HepG2 (cell line): ENCODE measurements around the gene SIVA1. TPM values are rescaled to one million over a fixed set of nuclear protein-coding genes. Genes with fewer than 3 reads are reported as not detected.

ENCODE experiments used
- AGO2 ChIP-seq: fragments of 200-400 bp; formaldehyde crosslinking; optimal IDR thresholded peaks from 2 replicates; pipeline ENCODE3; 2017; ENCODE audit warnings: mild to moderate bottlenecking, low read depth, low read length, moderate library complexity
- ARNT2 ChIP-seq: sonication (generic); formaldehyde crosslinking; IDR thresholded peaks from 2 replicates; pipeline ENCODE4 v1.8.0; 2022; ENCODE audit warnings: mild to moderate bottlenecking, low read depth, missing genetic modification reagents, moderate library complexity
- CENPX ChIP-seq: sonication (generic); formaldehyde crosslinking; IDR thresholded peaks from 2 replicates; pipeline ENCODE4 v1.9.0; 2021; ENCODE audit warnings: mild to moderate bottlenecking, missing genetic modification reagents, moderate library complexity
- HIC2 ChIP-seq: sonication (generic); formaldehyde crosslinking; IDR thresholded peaks from 2 replicates; pipeline ENCODE4 v1.9.0; 2022; ENCODE audit warnings: low read depth, missing genetic modification reagents
- KAT2B ChIP-seq: fragments of 150-350 bp; IDR thresholded peaks from 2 replicates; pipeline ENCODE4 v1.6.1; 2014; ENCODE audit warnings: low read depth, low read length, borderline replicate concordance
- MYC ChIP-seq: sonication (generic); formaldehyde crosslinking; IDR thresholded peaks from 2 replicates; pipeline ENCODE4 v1.9.0; 2021; ENCODE audit warnings: missing genetic modification reagents, borderline replicate concordance
- NFIC ChIP-seq: IDR thresholded peaks from 2 replicates; pipeline ENCODE4 v1.6.1; 2012; ENCODE audit warnings: mild to moderate bottlenecking, low read length, inconsistent platforms
- NKX3-1 ChIP-seq: sonication (generic); formaldehyde crosslinking; IDR thresholded peaks from 2 replicates; pipeline ENCODE4 v1.5.0; 2020; ENCODE audit warnings: missing genetic modification reagents
- POLR2A ChIP-seq, 2 experiments: IDR thresholded peaks; 2 replicates each; pipeline ENCODE4 v1.6.1; 2011; ENCODE audit warnings: low read depth in 2 of 2, low read length in 2 of 2, mild to moderate bottlenecking in 1 of 2, moderate library complexity in 1 of 2; ENCODE audit not compliant: insufficient read depth in 1 of 2
- POLR2G ChIP-seq: fragments of 200-400 bp; formaldehyde crosslinking; IDR thresholded peaks from 2 replicates; pipeline ENCODE4 v1.6.1; 2018; ENCODE audit warnings: mild to moderate bottlenecking, low read depth, low read length, moderate library complexity
- SOX6 ChIP-seq, 2 experiments: fragments of 450-650 bp in 1 of 2; sonication (generic) in 1 of 2; formaldehyde crosslinking in 1 of 2; IDR thresholded peaks; 2 replicates each; pipeline versions ENCODE4 v1.4.0 to v1.6.1; 2017 to 2020; ENCODE audit warnings: antibody characterized with exemption in 1 of 2, mild to moderate bottlenecking in 1 of 2, missing genetic modification reagents in 1 of 2
- YEATS4 ChIP-seq: sonication (generic); formaldehyde crosslinking; IDR thresholded peaks from 2 replicates; pipeline ENCODE4 v1.4.0; 2020; ENCODE audit warnings: missing genetic modification reagents, borderline replicate concordance
- ZFP90 ChIP-seq: sonication (generic); formaldehyde crosslinking; IDR thresholded peaks from 2 replicates; pipeline ENCODE4 v1.8.0; 2022; ENCODE audit warnings: missing genetic modification reagents, mild to moderate bottlenecking, inconsistent platforms, borderline replicate concordance
- ZNF263 ChIP-seq: sonication (generic); formaldehyde crosslinking; IDR thresholded peaks from 2 replicates; pipeline ENCODE4 v1.4.0; 2020; ENCODE audit warnings: missing genetic modification reagents
- ZNF3 ChIP-seq: IDR thresholded peaks from 2 replicates; pipeline ENCODE4 v1.7.0; 2017; ENCODE audit warnings: inconsistent platforms
- ZNF331 ChIP-seq: sonication (generic); formaldehyde crosslinking; IDR thresholded peaks from 2 replicates; pipeline ENCODE4 v1.4.0; 2020; ENCODE audit warnings: missing genetic modification reagents
- ZNF333 ChIP-seq: sonication (generic); formaldehyde crosslinking; IDR thresholded peaks from 2 replicates; pipeline ENCODE4 v1.4.0; 2020; ENCODE audit warnings: mild to moderate bottlenecking, missing genetic modification reagents, borderline replicate concordance
- ZNF484 ChIP-seq: sonication (generic); formaldehyde crosslinking; IDR thresholded peaks from 2 replicates; pipeline ENCODE4 v1.5.1; 2020; ENCODE audit warnings: mild to moderate bottlenecking, low read depth, missing genetic modification reagents, borderline replicate concordance
- ZNF761 ChIP-seq: sonication (generic); formaldehyde crosslinking; conservative IDR thresholded peaks from 2 replicates; pipeline ENCODE4 v1.4.0; 2020; ENCODE audit warnings: mild to moderate bottlenecking, missing genetic modification reagents
- ZNF775 ChIP-seq: sonication (generic); formaldehyde crosslinking; IDR thresholded peaks from 2 replicates; pipeline ENCODE4 v1.4.0; 2020; ENCODE audit warnings: missing genetic modification reagents, mild to moderate bottlenecking, moderate library complexity, borderline replicate concordance
- ZNF782 ChIP-seq: sonication (generic); formaldehyde crosslinking; IDR thresholded peaks from 2 replicates; pipeline ENCODE4 v1.4.0; 2020; ENCODE audit warnings: missing genetic modification reagents, mild to moderate bottlenecking, borderline replicate concordance
- polyA plus RNA-seq, 8 experiments: library from polyadenylated mRNA; depleted of rRNA in 3 of 8; stranded (reverse) in 7 of 8; unstranded in 1 of 8; fragments of >200 nt; fragmentation: Illumina TruSeq in 4 of 8; extraction: Trizol in 4 of 8; gene quantifications; 2 replicates each; pipeline versions ENCODE4 v1.2.1 to v1.2.3, GENCODE V29; 2011 to 2016; ENCODE audit warnings: low read depth in 4 of 8, missing spikeins in 1 of 8, mixed read lengths in 1 of 8; ENCODE audit not compliant: insufficient read depth in 1 of 8
- total RNA-seq, 5 experiments: library from RNA; depleted of rRNA; stranded (reverse); fragments of >200 nt; fragmentation: Illumina TruSeq; extraction: Trizol; gene quantifications; 2 replicates each; pipeline ENCODE4 v1.2.3, GENCODE V29; 2016; ENCODE audit warnings: low read depth in 1 of 5
- TF ChIP-seq, protein P1 (sequence below): IDR thresholded peaks from 2 replicates; pipeline ENCODE4 v1.4.0; 2020; ENCODE audit warnings: mild to moderate bottlenecking, missing genetic modification reagents
- TF ChIP-seq, protein P2 (sequence below): conservative IDR thresholded peaks from 2 replicates; pipeline ENCODE4 v1.6.1; 2018; ENCODE audit warnings: missing genetic modification reagents

The SIVA1 gene
- total and polyA plus RNA-seq, 2 of the 13 experiments (the other 11 are each of a cell fraction or from before 2014, with no cell fraction given): 123 to 186 TPM

- TF ChIP-seq, protein P1, sequence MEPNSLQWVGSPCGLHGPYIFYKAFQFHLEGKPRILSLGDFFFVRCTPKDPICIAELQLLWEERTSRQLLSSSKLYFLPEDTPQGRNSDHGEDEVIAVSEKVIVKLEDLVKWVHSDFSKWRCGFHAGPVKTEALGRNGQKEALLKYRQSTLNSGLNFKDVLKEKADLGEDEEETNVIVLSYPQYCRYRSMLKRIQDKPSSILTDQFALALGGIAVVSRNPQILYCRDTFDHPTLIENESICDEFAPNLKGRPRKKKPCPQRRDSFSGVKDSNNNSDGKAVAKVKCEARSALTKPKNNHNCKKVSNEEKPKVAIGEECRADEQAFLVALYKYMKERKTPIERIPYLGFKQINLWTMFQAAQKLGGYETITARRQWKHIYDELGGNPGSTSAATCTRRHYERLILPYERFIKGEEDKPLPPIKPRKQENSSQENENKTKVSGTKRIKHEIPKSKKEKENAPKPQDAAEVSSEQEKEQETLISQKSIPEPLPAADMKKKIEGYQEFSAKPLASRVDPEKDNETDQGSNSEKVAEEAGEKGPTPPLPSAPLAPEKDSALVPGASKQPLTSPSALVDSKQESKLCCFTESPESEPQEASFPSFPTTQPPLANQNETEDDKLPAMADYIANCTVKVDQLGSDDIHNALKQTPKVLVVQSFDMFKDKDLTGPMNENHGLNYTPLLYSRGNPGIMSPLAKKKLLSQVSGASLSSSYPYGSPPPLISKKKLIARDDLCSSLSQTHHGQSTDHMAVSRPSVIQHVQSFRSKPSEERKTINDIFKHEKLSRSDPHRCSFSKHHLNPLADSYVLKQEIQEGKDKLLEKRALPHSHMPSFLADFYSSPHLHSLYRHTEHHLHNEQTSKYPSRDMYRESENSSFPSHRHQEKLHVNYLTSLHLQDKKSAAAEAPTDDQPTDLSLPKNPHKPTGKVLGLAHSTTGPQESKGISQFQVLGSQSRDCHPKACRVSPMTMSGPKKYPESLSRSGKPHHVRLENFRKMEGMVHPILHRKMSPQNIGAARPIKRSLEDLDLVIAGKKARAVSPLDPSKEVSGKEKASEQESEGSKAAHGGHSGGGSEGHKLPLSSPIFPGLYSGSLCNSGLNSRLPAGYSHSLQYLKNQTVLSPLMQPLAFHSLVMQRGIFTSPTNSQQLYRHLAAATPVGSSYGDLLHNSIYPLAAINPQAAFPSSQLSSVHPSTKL: peak; percentile 75; the same call in 1 of the 2 replicates
- TF ChIP-seq HIC2 (CRISPR knock-in tag): peak; percentile 92
- no peak for TF ChIP-seq NFIC
- peak; percentile 95 for TF ChIP-seq YEATS4 (CRISPR knock-in tag)
- peak; percentile 78 for TF ChIP-seq POLR2G
- no peak for TF ChIP-seq SOX6 (IDR thresholded peaks at IDR 0.05)
- peak; percentile 46 for TF ChIP-seq SOX6 (CRISPR knock-in tag; IDR thresholded peaks at IDR 0.05)
- TF ChIP-seq KAT2B: no peak
- no peak for TF ChIP-seq CENPX
- peak; percentile 99 for TF ChIP-seq MYC (CRISPR knock-in tag)
- TF ChIP-seq, protein P2, sequence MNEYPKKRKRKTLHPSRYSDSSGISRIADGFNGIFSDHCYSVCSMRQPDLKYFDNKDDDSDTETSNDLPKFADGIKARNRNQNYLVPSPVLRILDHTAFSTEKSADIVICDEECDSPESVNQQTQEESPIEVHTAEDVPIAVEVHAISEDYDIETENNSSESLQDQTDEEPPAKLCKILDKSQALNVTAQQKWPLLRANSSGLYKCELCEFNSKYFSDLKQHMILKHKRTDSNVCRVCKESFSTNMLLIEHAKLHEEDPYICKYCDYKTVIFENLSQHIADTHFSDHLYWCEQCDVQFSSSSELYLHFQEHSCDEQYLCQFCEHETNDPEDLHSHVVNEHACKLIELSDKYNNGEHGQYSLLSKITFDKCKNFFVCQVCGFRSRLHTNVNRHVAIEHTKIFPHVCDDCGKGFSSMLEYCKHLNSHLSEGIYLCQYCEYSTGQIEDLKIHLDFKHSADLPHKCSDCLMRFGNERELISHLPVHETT: 0 out of 2 replicates have a peak, but pooled peaks have one; percentile 60
- peak; percentile 32; the same call in 1 of the 2 replicates for TF ChIP-seq ZNF331 (CRISPR knock-in tag)
- no peak for TF ChIP-seq NKX3-1 (CRISPR knock-in tag)
- TF ChIP-seq ZNF263 (CRISPR knock-in tag): peak; percentile 96
- TF ChIP-seq POLR2A (IDR thresholded peaks at IDR 0.05; ENCODE audit: insufficient read depth in 1 of 2, low read depth in 2 of 2, low read length in 2 of 2): peak in 1 of 2 experiments; percentile 65; a peak in 2 of 4 replicates
- peak; percentile 62; the same call in 1 of the 2 replicates for TF ChIP-seq ZNF484 (CRISPR knock-in tag)
- peak; percentile 23 for TF ChIP-seq AGO2
- peak; percentile 77; the same call in 1 of the 2 replicates for TF ChIP-seq ARNT2
- peak; percentile 79 for TF ChIP-seq ZNF782 (CRISPR knock-in tag)
- no peak for TF ChIP-seq ZNF3 (CRISPR knock-in tag)
- TF ChIP-seq ZFP90 (CRISPR knock-in tag): peak; percentile 0; the same call in 1 of the 2 replicates
- no peak; the same call in 1 of the 2 replicates for TF ChIP-seq ZNF761 (CRISPR knock-in tag)
- TF ChIP-seq ZNF775 (CRISPR knock-in tag): 0 out of 2 replicates have a peak, but pooled peaks have one; percentile 72
- peak; percentile 94; the same call in 1 of the 2 replicates for TF ChIP-seq ZNF333 (CRISPR knock-in tag)
Measured at GRCh38 chr14:104734991-104735779, 17.8 kb upstream of the SIVA1 start (continued).
